Keratinocyte (primary cell): ENCODE results near the gene PPP4R2. TPM values are rescaled to one million over a fixed set of nuclear protein-coding genes. Genes with fewer than 3 reads are reported as not detected.
A peak's percentile ranks its signal among the peaks of the same experiment; 100 is the strongest.

Experiments used
- DNase-seq: peaks from one replicate; pipeline ENCODE4 v3.0.0-alpha.2; 2011; ENCODE audit warnings: low read depth, missing footprints, low spot score
- FAIRE-seq: peaks from 2 replicates; lab custom pipeline; 2011; peaks lifted over from hg19 to GRCh38; lab: Jason Lieb, UNC
- H2AFZ ChIP-seq: 2 replicates; pipeline ENCODE4 v1.6.0; 2012; ENCODE audit warnings: low read length, control low read depth, inconsistent platforms; ENCODE audit not compliant: control insufficient read depth
- H3K27ac ChIP-seq: 2 replicates; pipeline ENCODE4 v1.5.1; 2011; ENCODE audit warnings: low read length; ENCODE audit not compliant: control insufficient read depth, insufficient read depth
- H3K27me3 ChIP-seq: 3 replicates; pipeline ENCODE4 v1.6.0; 2011; ENCODE audit warnings: low read length; ENCODE audit not compliant: control insufficient read depth, insufficient read depth; ENCODE audit errors: extremely low read depth
- H3K36me3 ChIP-seq, 2 experiments: 2 replicates in 1 of 2; 3 replicates in 1 of 2; pipeline ENCODE4 v1.5.1; 2011; ENCODE audit warnings: low read length in 2 of 2, mild to moderate bottlenecking in 1 of 2; ENCODE audit not compliant: control insufficient read depth in 2 of 2, insufficient read depth in 2 of 2; ENCODE audit errors: extremely low read depth in 1 of 2
- H3K4me1 ChIP-seq: 3 replicates; pipeline ENCODE4 v1.5.1; 2011; ENCODE audit warnings: low read length; ENCODE audit not compliant: control insufficient read depth, insufficient read depth; ENCODE audit errors: extremely low read depth
- H3K4me2 ChIP-seq: 3 replicates; pipeline ENCODE4 v1.6.0; 2011; ENCODE audit warnings: low read depth, low read length; ENCODE audit not compliant: control insufficient read depth, insufficient read depth; ENCODE audit errors: extremely low read depth
- H3K4me3 ChIP-seq, 3 experiments: fragments of 200-600 bp in 1 of 3; sonication (generic) in 1 of 3; 2 replicates in 2 of 3; 3 replicates in 1 of 3; pipeline ENCODE4 v1.5.1; 2011 to 2016; ENCODE audit warnings: low read length in 3 of 3, mild to moderate bottlenecking in 3 of 3, control low read depth in 2 of 3, inconsistent platforms in 1 of 3, low read depth in 1 of 3, mixed read lengths in 1 of 3, mixed run types in 1 of 3, moderate library complexity in 1 of 3; ENCODE audit not compliant: control insufficient read depth in 2 of 3, insufficient read depth in 2 of 3; ENCODE audit errors: extremely low read depth in 1 of 3
- H3K79me2 ChIP-seq: 2 replicates; pipeline ENCODE4 v1.6.0; 2012; ENCODE audit warnings: low read length; ENCODE audit not compliant: control insufficient read depth, insufficient read depth
- H3K9ac ChIP-seq: 3 replicates; pipeline ENCODE4 v1.6.0; 2011; ENCODE audit warnings: low read length; ENCODE audit not compliant: control insufficient read depth, insufficient read depth; ENCODE audit errors: extremely low read depth
- H3K9me1 ChIP-seq: 3 replicates; pipeline ENCODE4 v1.6.0; 2011; ENCODE audit warnings: low read length; ENCODE audit not compliant: control insufficient read depth, insufficient read depth; ENCODE audit errors: extremely low read depth
- H3K9me3 ChIP-seq: 2 replicates; pipeline ENCODE4 v1.5.1; 2012; ENCODE audit warnings: low read depth, low read length; ENCODE audit not compliant: control insufficient read depth
- H4K20me1 ChIP-seq: 3 replicates; pipeline ENCODE4 v1.6.0; 2011; ENCODE audit warnings: low read length; ENCODE audit not compliant: control insufficient read depth, insufficient read depth; ENCODE audit errors: extremely low read depth
- CTCF ChIP-seq, 3 experiments: IDR thresholded peaks in 1 of 3; conservative IDR thresholded peaks in 1 of 3; optimal IDR thresholded peaks in 1 of 3; 2 replicates in 2 of 3; 3 replicates in 1 of 3; pipeline versions ENCODE3 to v1.5.1; 2011; ENCODE audit warnings: low read length in 3 of 3, mild to moderate bottlenecking in 3 of 3, moderate library complexity in 2 of 3, control low read depth in 1 of 3, inconsistent platforms in 1 of 3; ENCODE audit not compliant: insufficient read depth in 2 of 3; ENCODE audit errors: extremely low read depth in 1 of 3
- EZH2 ChIP-seq: IDR thresholded peaks from one replicate; pipeline ENCODE4 v1.6.1; 2012; ENCODE audit warnings: inconsistent platforms, mild to moderate bottlenecking, low read length, moderate library complexity
- dilution Hi-C: fragments of 300-500 bp; cut with MboI; formaldehyde crosslinking; loops from one replicate; pipeline ENCODE4 v1.7.0; 2020; ENCODE audit warnings: low sequenced_read_pairs; ENCODE audit not compliant: extremely low pct_ligation_motif_present
- polyA plus RNA-seq, 5 experiments: library from polyadenylated mRNA; depleted of rRNA in 3 of 5; stranded (reverse) in 3 of 5; stranded (forward) in 1 of 5; unstranded in 1 of 5; fragments of >200 nt; gene quantifications; 1 replicate in 1 of 5; 2 replicates in 3 of 5; 3 replicates in 1 of 5; pipeline versions ENCODE4 v1.2.1 to v1.2.3, GENCODE V29; 2011 to 2012; ENCODE audit warnings: missing spikeins in 2 of 5, low read depth in 1 of 5, low replicate concordance in 1 of 5

The PPP4R2 gene
- polyA plus RNA-seq, 1 donor (not counting 4 experiments of a cell fraction or from before 2014, with no cell fraction given) = 46.6 TPM

DNA sequence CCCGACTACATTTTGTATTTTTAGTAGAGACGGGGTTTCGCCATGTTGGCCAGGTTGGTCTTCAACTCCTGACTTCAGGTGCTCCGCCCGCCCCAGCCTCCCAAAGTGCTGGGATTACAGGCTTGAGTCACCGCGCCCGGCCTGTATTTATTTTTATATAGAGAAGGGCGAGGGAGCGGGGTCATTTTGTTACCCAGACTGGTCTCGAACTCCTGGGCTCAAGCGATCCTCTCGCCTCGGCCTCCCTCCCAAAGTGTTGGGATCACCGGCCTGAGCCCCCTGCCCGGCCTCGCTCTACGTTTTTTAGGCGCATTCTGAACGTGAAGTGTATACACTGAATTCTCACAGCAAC is 514 bp upstream of the PPP4R2 start:
- dilution Hi-C loops = no loop called here
- Histone ChIP-seq H3K9ac (peak overlapping the region; percentile 84), H4K20me1 (peaks cover 10% of the 10 kb centered on the region), H3K79me2 (peaks cover 42% of the 10 kb centered on the region), H2AFZ (peak overlapping the region; percentile 78), H3K36me3 (peaks cover 0 to 10% of the 10 kb centered on the region in 2 experiments), H3K4me1 (peaks cover 11% of the 10 kb centered on the region), H3K4me2 (peak overlapping the region; percentile 60), H3K27ac (peak overlapping the region; percentile 55), H3K27me3 (no peaks in the 10 kb centered on the region), H3K9me3 (no peaks in the 10 kb centered on the region), H3K9me1 (no peaks in the 10 kb centered on the region), H3K4me3 (peak overlapping the region; percentile 22 to 74 (median 52))
- no peak for FAIRE-seq
- TF ChIP-seq EZH2 (no peak), CTCF (optimal IDR thresholded peaks at IDR 0.05 in 1 of 3, IDR thresholded peaks at IDR 0.05 in 1 of 3, conservative IDR thresholded peaks at IDR 0.05 in 1 of 3; ENCODE audit: extremely low read depth in 1 of 3, insufficient read depth in 2 of 3, low read length in 3 of 3) (no peak)
- no peak for DNase-seq

GRCh38 chr3:72997421-72997961 is 880 bp downstream of the PPP4R2 start:
- peak overlapping the region; percentile 39 for H2AFZ ChIP-seq
- H3K4me3 ChIP-seq = peak overlapping the region; percentile 74 to 89 (median 88)
- H3K4me2 ChIP-seq = peak overlapping the region; percentile 92
- TF ChIP-seq CTCF (optimal IDR thresholded peaks at IDR 0.05 in 1 of 3, IDR thresholded peaks at IDR 0.05 in 1 of 3, conservative IDR thresholded peaks at IDR 0.05 in 1 of 3; ENCODE audit: extremely low read depth in 1 of 3, insufficient read depth in 2 of 3, low read length in 3 of 3) = peak; percentile 23 to 51 (median 47)
- TF ChIP-seq EZH2 = no peak
- H3K79me2 ChIP-seq = peaks cover 56% of the 10 kb centered on the region
- peak overlapping the region; percentile 84 for H3K9ac ChIP-seq
- dilution Hi-C loops = no loop called here
- no peak for FAIRE-seq
- peak overlapping the region; percentile 84 for H3K27ac ChIP-seq
- peaks cover 1 to 10% of the 10 kb centered on the region in 2 experiments for H3K36me3 ChIP-seq
- DNase-seq = no peak
- H4K20me1 ChIP-seq = peaks cover 16% of the 10 kb centered on the region
- no peaks in the 10 kb centered on the region for H3K27me3 ChIP-seq
- H3K9me3 ChIP-seq = no peaks in the 10 kb centered on the region
- H3K9me1 ChIP-seq = no peaks in the 10 kb centered on the region
- peaks cover 11% of the 10 kb centered on the region for H3K4me1 ChIP-seq
